GM21423 (cell line): ENCODE results near the gene SEMA3F.

Experiments used
- ATAC-seq: cut with Tn5 transposase; IDR thresholded peaks from one replicate; pipeline ENCODE4 v1.9.1; 2021; ENCODE audit warnings: mild to moderate bottlenecking, moderate library complexity; ENCODE audit not compliant: unreplicated experiment

SEMA3F gene

GRCh38 chr3:50132421-50133282 is 22.5 kb upstream of the SEMA3F start:
- no peak for ATAC-seq

DNA sequence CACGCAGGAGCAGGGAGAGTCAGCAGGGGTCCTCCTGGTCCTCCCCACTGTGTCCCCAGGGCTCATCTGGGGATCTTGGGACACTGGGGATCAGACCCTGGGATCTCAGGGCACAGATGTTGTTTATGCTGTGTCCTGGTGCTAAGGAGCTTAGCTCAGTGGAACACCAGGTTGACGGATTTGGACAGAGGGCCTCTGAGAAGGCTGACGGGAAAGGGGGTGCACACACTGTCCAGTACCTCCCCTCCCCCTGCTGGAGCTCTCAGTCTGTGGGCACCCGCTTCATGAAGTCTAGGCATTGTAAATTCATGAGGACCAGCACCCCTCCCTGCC is 21.9 kb upstream of the SEMA3F start:
- ATAC-seq = no peak

- ATAC-seq = no peak
Measured at GRCh38 chr3:50134367-50134766, 20.8 kb upstream of the SEMA3F start.

GRCh38 chr3:50135964-50136363 is 19.2 kb upstream of the SEMA3F start:
- ATAC-seq = no peak

DNA sequence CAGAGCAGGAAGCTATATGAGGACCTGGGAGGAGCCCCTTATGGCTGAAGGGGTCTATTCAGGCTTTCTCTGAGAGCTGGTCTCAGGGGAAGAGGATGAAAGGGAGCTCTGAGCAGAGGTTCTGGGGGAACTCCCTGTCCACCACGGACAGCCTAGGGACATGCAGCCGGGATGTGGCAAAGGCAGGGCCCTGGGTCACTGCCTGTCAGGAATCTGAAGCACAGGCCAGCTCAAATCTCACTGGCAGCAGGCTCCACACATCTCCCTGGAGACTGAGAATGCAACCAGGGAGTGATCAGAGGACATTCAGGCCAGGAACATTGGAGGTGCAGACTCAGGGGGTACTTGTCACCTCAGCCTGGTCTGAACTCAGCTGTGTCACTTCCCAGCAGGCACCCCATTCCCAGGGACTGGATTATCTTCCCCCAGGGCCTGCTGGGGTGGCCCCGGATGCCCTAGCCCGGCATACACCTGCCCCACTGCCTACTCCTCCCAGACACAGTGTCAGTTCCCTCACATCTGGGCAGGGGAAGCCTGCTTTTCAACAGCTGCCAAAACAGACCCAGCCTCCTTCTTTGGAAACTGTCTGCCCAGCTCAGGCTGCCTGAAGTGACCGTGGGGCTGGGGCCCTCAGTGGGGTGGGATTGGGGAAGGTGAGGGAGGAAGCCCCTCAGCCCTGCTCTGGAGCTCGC is 18.3 kb upstream of the SEMA3F start:
- no peak for ATAC-seq

DNA sequence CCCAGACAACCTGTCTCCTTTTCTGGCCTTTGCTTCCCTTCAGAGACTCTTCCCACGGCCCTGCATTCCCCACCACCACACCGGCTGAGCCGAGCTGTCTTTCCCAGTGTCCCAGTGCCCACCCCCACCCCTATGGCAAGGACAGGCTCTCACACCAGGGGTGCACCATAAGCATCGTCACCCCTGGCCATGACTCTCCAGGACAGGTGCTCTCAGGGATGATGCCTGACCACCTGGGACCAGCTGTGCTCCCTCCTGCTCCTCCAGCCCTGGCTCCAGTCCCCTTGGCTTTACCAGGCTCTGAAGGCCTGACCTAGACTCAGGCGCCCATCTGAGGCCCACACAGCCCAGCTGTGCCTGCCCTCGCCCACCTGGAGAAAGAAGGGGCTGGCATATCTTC is 17.6 kb upstream of the SEMA3F start:
- ATAC-seq = no peak

- no peak for ATAC-seq
Measured at GRCh38 chr3:50138266-50139200, 16.6 kb upstream of the SEMA3F start.

- no peak for ATAC-seq
Measured at GRCh38 chr3:50139308-50139707, 15.8 kb upstream of the SEMA3F start.

- no peak for ATAC-seq
Measured at GRCh38 chr3:50139718-50140423, 15.3 kb upstream of the SEMA3F start.

GRCh38 chr3:50140990-50141389 is 14.1 kb upstream of the SEMA3F start:
- no peak for ATAC-seq

- no peak for ATAC-seq
Measured at GRCh38 chr3:50146316-50146901, 8.7 kb upstream of the SEMA3F start.

GRCh38 chr3:50147016-50147415 is 8.1 kb upstream of the SEMA3F start:
- ATAC-seq = no peak

- no peak for ATAC-seq
Measured at GRCh38 chr3:50147447-50147846, 7.7 kb upstream of the SEMA3F start.

DNA sequence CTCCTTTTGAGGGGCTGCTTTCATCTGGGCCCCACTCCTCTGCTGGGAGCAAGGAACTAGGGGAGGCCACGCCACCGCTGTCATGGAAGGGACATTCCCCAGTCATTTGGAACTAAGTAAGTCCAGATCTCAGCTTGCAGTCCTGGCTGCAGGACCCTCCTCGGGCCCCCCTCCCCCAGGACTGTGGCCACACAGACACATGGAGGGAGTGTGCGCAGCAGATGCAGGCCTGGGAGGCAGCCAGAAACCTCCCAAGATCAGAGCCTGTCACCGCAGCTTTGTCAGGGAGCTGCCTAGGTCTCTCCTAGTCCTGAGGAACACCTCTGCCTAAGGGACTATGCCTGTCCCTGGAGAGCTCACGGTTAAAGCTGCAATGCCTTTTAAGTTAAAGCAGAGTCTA is 7.3 kb upstream of the SEMA3F start:
- ATAC-seq = no peak

DNA sequence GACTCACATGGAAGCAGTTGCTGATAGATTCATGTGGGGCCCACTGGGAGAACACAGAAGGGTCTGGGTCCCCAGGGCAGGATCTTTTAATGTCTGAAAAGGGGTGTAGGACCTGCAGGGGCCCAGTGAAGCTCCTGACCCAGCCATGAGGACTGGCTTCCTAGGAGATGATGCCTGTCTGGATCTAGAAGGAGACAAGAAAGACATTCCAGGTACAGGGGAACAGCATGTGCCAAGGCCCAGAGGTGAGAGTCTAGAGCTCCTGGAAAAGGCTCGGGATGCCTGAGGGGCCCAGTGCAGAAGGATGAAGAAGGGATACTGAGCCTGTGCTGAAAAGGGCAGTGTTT is 4.7 kb upstream of the SEMA3F start:
- no peak for ATAC-seq

GRCh38 chr3:50150863-50151686 is 4.0 kb upstream of the SEMA3F start:
- ATAC-seq = no peak

- ATAC-seq = no peak
Measured at GRCh38 chr3:50151728-50152127, 3.4 kb upstream of the SEMA3F start.

DNA sequence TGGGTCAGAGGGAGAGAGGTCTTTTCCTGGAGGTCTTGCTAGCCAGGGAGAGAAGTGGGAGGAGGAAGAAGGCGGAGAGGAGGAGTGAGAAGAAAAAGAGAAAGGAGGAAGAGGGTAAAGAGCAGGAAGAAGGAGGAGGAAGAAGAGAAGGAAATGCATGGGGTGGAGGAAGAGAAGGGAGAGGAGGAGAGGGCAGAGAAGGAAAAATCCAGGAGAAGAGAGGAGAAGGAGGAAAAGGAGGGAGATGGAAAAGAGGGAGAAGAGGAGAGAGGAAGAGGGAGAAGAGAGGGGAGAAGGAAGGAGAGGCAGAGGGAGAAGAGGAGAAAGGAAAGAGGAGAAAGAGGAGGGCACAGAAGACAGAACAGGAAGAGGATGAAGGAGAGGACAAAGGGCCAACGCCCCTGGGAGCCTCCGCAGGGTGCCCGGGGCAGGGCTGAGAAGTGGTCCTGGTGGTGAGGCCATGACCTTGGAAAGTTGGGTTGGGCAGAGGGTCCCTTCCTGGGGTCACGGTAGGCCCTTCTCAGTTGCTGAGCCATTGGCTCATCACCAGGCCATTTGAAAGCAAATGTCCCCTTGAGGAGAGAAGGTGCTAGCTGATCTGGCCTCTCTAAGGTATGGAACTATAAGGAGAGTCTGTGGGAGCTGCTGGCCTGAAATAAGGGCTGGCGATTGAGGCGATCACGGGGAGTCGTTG is 1.2 kb upstream of the SEMA3F start:
- ATAC-seq = no peak

GRCh38 chr3:50154476-50154839 is 666 bp upstream of the SEMA3F start:
- peak; percentile 13 for ATAC-seq
